OCI-M1 (cell line): ENCODE measurements around the gene ZYX.

Experiments used
- DNase-seq: peaks from one replicate; lab custom pipeline; 2025; lab: John Stamatoyannopoulos, UW

The ZYX gene

GRCh38 chr7:143380646-143381426 is at the start of gene ZYX:
ZYX (plus strand) TSS chr7:143381345; CDS start chr7:143381572, 227 bp downstream.
- peak; percentile 87 for DNase-seq

- DNase-seq: no peak
Observed at GRCh38 chr7:143334244-143334643, 46.9 kb upstream of the ZYX start.

DNA sequence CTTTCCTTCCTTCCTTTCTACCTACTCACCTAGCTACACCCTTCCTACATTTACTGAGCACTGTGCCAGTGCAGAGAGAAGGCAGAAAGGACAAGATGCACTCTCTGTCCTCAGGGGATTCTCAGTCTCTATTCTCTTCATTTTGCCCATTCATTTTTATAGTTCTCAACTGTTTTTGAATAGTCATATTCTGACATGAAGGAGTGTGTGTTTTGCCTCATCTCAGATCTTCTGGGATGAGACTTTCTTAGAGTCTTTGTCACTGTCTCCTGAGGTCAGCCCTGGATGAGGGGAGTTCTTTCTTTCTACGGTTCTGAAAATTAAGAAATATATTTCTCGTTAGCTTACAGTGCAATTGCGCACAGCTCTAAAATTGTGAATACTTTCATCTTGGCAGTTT is 43.9 kb upstream of the ZYX start:
- no peak for DNase-seq

- DNase-seq: no peak
Observed at GRCh38 chr7:143341842-143342241, 39.3 kb upstream of the ZYX start.

- DNase-seq: no peak
Observed at GRCh38 chr7:143343596-143343995, 37.5 kb upstream of the ZYX start.

DNA sequence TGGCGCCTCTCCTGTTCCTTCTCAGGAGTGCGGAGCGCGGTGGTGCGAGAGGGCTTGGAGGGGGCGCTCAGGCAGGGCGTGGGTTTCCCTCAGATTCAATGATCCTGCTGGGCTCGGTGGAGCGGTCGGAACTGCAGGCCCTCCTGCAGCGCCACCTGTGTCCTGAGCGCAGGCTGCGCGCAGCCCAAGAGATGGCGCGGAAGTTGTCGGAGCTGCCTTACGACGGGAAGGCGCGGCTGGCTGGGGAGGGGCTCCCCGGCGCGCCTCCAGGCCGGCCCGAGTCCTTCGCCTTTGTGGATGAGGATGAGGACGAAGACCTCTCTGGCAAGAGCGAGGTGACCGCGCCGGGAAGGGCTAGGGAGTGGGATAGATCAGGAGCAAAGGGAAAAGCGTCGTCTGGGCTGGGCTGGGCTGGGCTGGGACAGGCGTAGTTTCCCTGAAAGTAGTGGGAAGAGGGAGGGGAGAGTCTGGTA is 35.7 kb upstream of the ZYX start:
- DNase-seq: peak; percentile 12

GRCh38 chr7:143346018-143346417 is 35.1 kb upstream of the ZYX start:
- no peak for DNase-seq

GRCh38 chr7:143347950-143348349 is 33.2 kb upstream of the ZYX start:
- DNase-seq: no peak

DNA sequence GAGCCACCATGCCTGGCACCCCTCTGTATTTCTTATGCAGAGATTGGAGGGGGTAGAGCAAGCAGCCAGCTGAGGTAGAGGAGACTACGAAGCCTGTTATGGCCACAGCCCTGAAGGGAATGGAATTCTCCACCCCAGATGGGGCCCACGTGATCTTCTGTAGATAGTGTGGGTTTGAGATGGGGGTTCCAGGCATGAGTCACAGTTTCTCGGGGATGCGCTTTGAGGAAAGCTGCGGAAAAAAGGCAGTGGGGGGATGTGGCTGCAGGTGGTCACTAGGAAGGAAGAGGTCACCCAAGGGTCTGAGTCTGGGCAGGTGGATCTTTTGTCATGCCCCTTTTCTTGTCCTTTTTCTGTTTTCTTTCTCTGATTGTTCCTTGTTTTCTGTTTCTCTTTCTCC is 30.1 kb upstream of the ZYX start:
- no peak for DNase-seq

DNA sequence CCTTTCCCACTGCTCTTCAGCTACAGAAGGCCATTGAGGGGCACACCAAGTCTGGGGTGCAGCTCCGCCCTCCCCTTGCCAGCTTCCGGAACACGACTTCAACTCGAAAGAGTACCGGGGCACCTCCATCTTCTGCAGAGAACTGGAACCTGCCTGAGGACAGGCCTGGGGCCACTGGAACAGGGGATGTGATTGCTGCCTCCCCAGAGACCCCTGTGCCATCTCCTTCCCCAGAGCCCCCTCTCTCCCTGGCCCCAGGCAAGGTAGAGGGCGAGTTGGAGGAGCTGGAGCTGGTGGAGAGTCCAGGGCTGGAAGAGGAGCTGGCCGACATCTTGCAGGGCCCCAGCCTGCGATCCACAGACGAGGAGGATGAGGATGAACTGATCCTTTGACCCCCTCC is 29.6 kb upstream of the ZYX start:
- no peak for DNase-seq

- no peak for DNase-seq
Observed at GRCh38 chr7:143352531-143353002, 28.6 kb upstream of the ZYX start.

- no peak for DNase-seq
Observed at GRCh38 chr7:143354376-143354775, 26.8 kb upstream of the ZYX start.

GRCh38 chr7:143354965-143355364 is 26.2 kb upstream of the ZYX start:
- no peak for DNase-seq

DNA sequence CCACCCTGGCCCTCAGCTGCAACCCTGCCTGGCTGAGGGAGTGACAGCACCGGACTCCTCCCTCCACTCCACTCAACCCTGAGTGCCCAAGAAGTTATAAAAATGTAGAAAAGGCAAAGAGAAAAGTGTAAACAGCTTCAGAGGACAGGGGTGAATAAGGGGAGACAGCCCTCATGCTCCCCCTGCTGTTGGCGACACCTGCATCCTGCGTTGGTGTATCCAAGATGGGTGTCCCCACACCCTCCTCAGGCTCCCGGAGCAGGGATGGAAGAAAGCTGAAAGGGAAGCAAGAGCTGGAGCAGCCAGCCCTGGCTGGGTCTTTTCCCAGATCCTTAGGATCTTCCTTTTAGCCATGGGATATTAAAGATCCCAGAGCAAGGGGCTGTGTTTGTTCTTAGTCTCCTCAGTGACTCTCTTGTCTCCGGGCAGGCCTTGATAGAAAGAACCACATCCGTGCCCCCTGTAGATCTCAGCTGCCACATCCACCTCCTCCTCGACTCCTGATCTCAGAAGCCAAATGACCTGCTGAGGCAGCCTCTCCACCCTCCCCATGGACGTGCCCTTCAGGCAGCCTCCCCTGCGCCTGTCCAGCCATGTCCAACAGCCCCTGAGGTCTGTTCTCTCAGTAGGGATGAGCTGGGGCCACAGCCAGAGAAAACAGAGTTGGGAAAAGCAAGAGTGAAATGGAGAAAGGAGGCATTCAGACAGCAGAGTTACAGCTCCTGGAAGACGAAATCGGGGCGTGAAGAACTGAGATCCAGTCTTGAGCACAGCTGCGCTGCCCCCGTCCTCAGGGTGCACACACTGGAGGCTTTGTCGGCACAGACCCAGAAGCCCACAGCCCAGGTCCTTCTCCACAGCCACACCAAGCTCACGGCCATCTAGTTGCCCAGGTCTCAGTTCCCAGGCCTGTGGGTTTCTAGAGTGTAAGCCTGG is 25.4 kb upstream of the ZYX start:
- no peak for DNase-seq

DNA sequence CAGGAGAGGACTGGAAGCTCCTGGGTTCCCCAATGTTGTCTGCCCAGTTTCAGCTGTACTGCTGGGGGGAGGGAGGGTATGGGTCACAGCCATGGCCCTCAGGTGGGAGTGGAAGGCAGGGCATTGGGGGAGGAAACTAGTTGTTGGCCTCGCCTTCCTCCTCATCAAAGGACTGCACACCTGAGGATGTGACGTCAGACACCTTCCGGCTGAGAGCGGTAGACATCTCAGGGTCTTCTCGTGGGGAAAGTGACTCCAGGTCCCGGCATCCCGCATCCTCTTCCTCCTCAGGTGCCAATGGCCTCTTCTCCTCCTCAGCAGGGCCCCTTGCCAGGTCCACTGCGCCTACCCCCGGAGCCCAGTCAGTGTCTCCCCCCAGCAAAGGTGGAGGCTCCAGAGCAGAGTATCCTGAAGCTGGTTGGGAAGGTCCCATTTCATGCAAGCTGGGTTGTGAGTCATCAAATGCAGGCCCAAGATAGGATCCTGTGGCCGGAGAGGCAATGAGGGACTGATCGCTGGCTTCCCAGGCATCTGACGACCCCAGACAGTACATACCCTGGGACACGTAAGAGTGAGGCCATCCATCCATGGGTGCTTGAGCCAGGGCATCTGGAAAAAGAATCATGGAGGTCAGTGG is 24.6 kb upstream of the ZYX start:
- no peak for DNase-seq

GRCh38 chr7:143358626-143359025 is 22.5 kb upstream of the ZYX start:
- DNase-seq: no peak

GRCh38 chr7:143359771-143360353 is 21.3 kb upstream of the ZYX start:
- no peak for DNase-seq

DNA sequence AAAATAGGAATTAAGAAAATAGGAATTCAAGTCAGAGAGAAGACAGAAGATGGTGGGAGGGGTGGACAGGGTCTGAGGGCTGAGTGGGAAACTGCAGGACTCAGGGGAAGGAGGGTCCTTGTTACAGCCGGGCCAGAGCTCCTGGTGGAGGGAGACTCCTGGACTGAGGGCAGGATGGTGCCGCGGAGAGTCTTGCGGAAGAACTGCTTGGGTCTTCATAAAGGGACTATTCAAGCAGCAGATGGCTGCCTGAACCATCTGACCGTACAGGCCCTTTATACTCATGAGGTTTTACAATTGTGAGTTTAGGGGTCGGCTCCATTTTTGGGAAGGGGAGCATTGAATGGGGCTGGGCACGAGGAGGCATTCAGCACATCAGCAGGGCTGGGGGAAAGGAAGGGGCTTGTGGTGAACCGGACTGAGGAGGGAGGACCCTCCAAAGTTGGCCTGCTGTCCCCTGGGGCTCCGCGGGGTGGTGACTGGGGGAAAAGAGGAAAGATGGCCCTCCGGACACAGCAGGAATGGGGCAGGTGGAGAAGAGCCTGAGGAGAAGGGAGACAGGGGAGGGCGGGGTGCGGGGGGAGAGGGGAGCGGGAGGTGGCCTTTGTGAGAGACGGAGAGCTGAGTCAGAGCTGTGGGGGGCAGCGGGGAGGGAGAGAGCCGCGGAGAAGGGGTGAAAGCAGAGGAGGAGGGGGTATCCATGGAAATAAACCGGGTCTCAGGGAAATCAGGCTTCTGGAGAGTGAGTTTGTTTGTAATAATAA is 20.2 kb upstream of the ZYX start:
- no peak for DNase-seq

DNA sequence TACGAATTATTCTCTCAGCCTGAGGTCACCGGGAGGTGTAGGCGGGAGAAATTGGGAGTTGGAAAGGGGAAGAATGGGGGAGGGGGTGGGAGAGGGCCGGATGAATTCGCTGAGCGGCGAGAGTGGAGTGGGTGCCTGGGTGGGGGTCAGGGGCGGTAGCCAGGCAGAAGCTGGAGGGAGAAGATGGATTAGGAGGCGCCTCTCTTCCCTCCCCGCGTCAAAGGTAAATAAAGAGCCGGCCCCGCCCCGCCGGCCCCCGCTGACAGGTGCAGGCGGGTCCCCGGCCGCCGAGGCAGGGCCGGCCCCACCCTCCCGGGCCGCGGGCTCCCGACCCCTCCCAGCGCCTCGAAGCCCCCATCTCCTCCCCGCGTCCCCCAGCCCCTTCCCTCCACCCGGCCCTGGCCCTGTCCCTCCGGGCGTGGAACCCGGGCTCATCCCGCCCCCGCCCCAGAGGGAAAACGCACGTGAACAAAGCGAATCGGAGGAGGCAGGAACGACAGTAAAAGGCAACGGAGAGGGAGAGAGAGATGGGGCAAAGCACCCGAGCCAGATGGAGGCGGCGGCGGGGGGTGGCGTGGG is 19.5 kb upstream of the ZYX start:
- DNase-seq: no peak

DNA sequence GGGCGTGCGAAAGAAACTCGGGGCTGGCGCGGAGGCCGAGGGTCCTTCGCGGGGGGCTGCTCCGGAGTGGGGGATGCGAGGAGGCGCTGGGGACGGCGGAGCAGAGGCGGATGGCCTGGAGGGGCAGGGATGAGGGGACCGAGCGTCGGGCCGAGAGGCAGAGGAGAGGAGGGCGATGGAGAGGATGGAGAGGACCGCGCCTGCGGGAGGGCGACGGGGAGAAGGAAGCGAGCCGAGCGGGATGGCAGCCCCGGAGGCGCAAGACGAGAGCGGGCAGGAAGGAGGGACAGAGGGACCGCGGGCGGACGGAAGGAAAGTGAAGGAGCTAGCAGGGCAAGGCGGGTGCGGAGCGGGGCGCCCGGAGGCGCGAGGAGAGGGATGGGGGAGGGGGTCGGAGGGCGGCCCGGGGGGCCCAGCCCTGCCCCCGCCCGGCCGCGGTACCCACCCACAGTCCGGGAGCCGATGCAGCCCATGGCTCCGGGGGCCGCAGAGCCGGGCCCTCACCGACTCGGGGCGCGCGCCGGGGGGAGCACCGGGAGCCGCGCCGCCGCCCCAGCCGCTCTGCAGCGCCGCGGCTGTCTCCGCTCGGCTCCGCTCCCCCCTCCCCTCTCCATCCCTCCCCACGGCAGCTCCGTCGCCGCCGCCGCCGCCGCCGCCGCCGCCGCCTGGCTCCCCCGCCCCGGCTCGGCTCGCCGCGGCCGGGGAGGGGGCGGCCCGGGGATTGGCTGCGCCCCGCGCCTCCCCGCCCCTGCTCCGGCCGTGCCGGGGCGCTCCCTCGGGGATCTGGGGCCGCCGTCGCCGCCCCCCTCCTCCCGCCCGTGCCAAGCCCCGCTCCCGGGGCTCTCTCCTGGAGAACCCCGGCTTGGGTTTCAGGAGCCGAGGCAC is 18.8 kb upstream of the ZYX start, which contains the start of gene FAM131B:
FAM131B (minus strand) TSS at position 583 of the 885 bp plus-strand sequence; CDS start at position 473, 110 bp downstream.
- no peak for DNase-seq
